Neural progenitor cell (in vitro differentiated cells): Measurements from ENCODE around the gene TMED7.

Source experiments
- EZH2 ChIP-seq: fragments of 200-600 bp; sonication (generic); IDR thresholded peaks from 2 replicates; pipeline ENCODE4 v1.6.1; 2017; ENCODE audit warnings: antibody characterized with exemption, mild to moderate bottlenecking, moderate library complexity
- TF ChIP-seq, protein P1 (sequence below): fragments of 200-600 bp; sonication (generic); IDR thresholded peaks from 2 replicates; pipeline ENCODE4 v1.5.1; 2017; ENCODE audit warnings: antibody characterized with exemption, mild to moderate bottlenecking

DNA sequence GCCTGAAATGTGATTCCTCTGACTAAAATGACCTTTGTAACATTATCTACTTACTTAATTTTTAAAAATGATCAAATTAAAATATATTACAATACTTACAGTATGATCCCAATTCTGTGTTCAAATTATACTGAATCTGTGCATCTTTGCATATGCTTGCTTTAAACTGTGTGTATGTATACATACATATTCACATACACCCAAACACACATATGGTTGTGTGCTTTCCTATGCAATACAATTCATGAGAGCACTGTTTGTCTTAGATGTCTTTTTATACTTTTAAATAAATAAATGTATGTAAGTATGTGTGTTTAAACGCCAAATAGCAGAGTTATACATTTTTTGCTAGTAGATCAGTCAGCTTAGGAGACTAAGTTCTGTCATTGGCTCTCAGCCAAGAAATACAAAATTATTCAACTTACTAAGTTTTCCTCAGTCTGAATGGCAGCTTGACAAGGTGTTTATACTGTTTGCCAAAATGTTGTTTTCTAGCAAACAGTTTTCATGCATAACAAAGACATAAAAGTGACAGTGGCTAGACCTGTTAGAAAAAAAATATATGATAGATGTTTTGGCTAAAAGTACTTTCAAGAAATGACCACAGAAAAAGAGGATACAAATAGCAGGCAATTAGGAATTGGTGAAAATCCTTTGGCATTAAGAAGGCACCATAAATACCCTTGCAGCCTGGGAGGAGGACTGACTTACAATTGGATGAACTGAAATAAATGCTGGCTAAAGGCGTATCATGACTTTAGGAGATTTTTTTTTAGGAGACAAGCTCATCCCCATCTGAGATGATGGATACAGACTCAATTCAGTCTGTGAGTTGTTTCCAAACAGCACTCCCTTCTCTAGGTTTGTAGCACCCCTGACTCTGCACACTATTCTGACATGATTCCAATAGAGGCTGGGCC is 31.4 kb downstream of the TMED7 start:
- no peak for TF ChIP-seq EZH2
- TF ChIP-seq, protein P1, sequence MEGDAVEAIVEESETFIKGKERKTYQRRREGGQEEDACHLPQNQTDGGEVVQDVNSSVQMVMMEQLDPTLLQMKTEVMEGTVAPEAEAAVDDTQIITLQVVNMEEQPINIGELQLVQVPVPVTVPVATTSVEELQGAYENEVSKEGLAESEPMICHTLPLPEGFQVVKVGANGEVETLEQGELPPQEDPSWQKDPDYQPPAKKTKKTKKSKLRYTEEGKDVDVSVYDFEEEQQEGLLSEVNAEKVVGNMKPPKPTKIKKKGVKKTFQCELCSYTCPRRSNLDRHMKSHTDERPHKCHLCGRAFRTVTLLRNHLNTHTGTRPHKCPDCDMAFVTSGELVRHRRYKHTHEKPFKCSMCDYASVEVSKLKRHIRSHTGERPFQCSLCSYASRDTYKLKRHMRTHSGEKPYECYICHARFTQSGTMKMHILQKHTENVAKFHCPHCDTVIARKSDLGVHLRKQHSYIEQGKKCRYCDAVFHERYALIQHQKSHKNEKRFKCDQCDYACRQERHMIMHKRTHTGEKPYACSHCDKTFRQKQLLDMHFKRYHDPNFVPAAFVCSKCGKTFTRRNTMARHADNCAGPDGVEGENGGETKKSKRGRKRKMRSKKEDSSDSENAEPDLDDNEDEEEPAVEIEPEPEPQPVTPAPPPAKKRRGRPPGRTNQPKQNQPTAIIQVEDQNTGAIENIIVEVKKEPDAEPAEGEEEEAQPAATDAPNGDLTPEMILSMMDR, result no peak
